ENCODE measurements around the gene BTBD2.
A peak's percentile ranks its signal among the peaks of the same experiment; 100 is the strongest.

BTBD2 gene

DNA sequence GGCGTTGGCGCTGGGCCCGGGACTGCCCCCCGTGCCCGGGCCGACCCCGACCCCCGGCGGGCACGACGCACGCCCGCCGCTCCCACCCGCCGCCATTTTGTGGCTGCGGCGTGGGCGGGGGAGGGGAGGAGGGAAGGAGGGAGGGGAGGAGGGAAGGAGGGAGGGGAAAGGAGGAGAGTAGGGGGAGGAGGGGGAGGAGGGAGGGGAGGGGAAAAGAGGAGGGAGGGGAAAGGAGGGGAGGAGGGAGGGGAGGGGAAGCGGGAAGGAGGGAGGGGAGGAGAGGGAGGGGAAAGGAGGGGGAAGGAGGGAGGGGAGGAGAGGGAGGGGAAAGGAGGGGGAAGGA lies at the start of gene BTBD2:
Gene BTBD2, minus strand, starts transcription at position 107 of the 343 bp plus-strand sequence. Its CDS starts 11 bp downstream, at position 96.
- no peaks in the 10 kb centered on the region for H3K9me3 ChIP-seq (ENCODE audit: insufficient read depth, low read depth, low read length)
- H3K4me3 ChIP-seq (ENCODE audit: low read length) = peak within 1 kb of the TSS; percentile 64
- H3K4me1 ChIP-seq (ENCODE audit: insufficient read depth, low read length) = no peaks in the 10 kb centered on the region
- no peaks in the 10 kb centered on the region for H3K36me3 ChIP-seq (ENCODE audit: insufficient read depth, low read depth, low read length)
- H3K9ac ChIP-seq (ENCODE audit: low read depth, low read length) = peak within 1 kb of the TSS; percentile 66; the same call in 1 of the 2 replicates
- H3K27me3 ChIP-seq (ENCODE audit: insufficient read depth, low read length) = no peaks in the 10 kb centered on the region
- H3K27ac ChIP-seq (ENCODE audit: low read length) = no peak within 1 kb of the TSS

GRCh38 chr19:2064788-2065524 lies 49.4 kb upstream of the BTBD2 start:
- Histone ChIP-seq H3K27me3 (ENCODE audit: insufficient read depth, low read length) (no peaks in the 10 kb centered on the region), H3K9ac (ENCODE audit: low read depth, low read length) (no peak overlapping the region), H3K9me3 (ENCODE audit: insufficient read depth, low read depth, low read length) (no peaks in the 10 kb centered on the region), H3K4me3 (ENCODE audit: low read length) (no peak overlapping the region), H3K4me1 (ENCODE audit: insufficient read depth, low read length) (peaks cover 9% of the 10 kb centered on the region; the same call in 1 of the 2 replicates), H3K27ac (ENCODE audit: low read length) (no peak overlapping the region), H3K36me3 (ENCODE audit: insufficient read depth, low read depth, low read length) (no peaks in the 10 kb centered on the region)

DNA sequence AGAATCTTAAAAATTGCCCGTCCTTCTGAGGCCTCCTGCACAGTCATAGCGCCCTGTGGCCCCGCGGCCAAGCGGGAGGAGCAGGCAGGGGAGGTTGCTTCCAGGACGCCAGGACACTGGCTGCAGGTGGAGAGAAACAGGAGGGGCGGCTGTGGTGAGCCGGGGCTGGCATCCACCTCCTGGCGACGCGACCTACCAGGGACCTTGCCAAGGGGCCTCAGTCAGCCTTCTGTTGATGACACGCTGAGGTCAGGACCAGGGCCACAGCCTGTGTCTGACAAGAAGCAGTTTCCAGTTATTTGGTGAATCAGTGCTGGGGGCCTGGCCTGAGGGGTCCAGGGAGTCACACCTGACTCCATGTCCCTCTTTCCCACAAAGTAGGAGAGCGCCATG lies 48.9 kb upstream of the BTBD2 start:
- Histone ChIP-seq H3K9me3 (ENCODE audit: insufficient read depth, low read depth, low read length) (no peaks in the 10 kb centered on the region), H3K27ac (ENCODE audit: low read length) (no peak overlapping the region), H3K4me3 (ENCODE audit: low read length) (no peak overlapping the region), H3K36me3 (ENCODE audit: insufficient read depth, low read depth, low read length) (no peaks in the 10 kb centered on the region), H3K4me1 (ENCODE audit: insufficient read depth, low read length) (peaks cover 11% of the 10 kb centered on the region; the same call in 1 of the 2 replicates), H3K9ac (ENCODE audit: low read depth, low read length) (no peak overlapping the region), H3K27me3 (ENCODE audit: insufficient read depth, low read length) (no peaks in the 10 kb centered on the region)

GRCh38 chr19:2063824-2064223 lies 48.3 kb upstream of the BTBD2 start:
- Histone ChIP-seq H3K27ac (ENCODE audit: low read length) (no peak overlapping the region), H3K4me1 (ENCODE audit: insufficient read depth, low read length) (peaks cover 11% of the 10 kb centered on the region; the same call in 1 of the 2 replicates), H3K36me3 (ENCODE audit: insufficient read depth, low read depth, low read length) (no peaks in the 10 kb centered on the region), H3K4me3 (ENCODE audit: low read length) (no peak overlapping the region), H3K9ac (ENCODE audit: low read depth, low read length) (no peak overlapping the region), H3K9me3 (ENCODE audit: insufficient read depth, low read depth, low read length) (no peaks in the 10 kb centered on the region), H3K27me3 (ENCODE audit: insufficient read depth, low read length) (no peaks in the 10 kb centered on the region)

- H3K36me3 ChIP-seq (ENCODE audit: insufficient read depth, low read depth, low read length) = no peaks in the 10 kb centered on the region
- H3K4me3 ChIP-seq (ENCODE audit: low read length) = no peak overlapping the region
Measured at GRCh38 chr19:2062770-2063169, 47.3 kb upstream of the BTBD2 start.

DNA sequence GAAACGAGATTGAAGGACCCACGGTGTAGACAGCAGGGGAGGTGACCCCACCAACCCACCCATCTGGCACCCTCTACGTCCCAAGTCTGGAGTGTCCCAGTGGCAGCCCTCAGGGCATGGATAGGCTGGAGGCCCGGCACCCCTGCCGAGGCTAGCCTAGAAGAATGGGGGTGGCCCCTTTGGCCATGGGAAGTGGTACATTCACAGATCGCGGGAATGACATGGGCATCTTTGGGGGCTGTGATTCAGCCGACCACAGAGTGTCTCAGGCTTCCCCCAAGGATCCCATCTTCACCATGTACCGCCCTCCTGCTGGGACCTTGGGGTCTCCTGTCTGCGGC lies 46.8 kb upstream of the BTBD2 start:
- Histone ChIP-seq H3K36me3 (ENCODE audit: insufficient read depth, low read depth, low read length) (no peaks in the 10 kb centered on the region), H3K9ac (ENCODE audit: low read depth, low read length) (peak overlapping the region; percentile 77; the same call in 1 of the 2 replicates), H3K27me3 (ENCODE audit: insufficient read depth, low read length) (no peaks in the 10 kb centered on the region), H3K4me3 (ENCODE audit: low read length) (peak overlapping the region; percentile 83; the same call in 1 of the 2 replicates), H3K9me3 (ENCODE audit: insufficient read depth, low read depth, low read length) (no peaks in the 10 kb centered on the region), H3K27ac (ENCODE audit: low read length) (peak overlapping the region; percentile 24), H3K4me1 (ENCODE audit: insufficient read depth, low read length) (peaks cover 11% of the 10 kb centered on the region; the same call in 1 of the 2 replicates)

More at GRCh38 chr19:2062770-2063169, 47.3 kb upstream of the BTBD2 start:
- H3K27me3 ChIP-seq (ENCODE audit: insufficient read depth, low read length) = no peaks in the 10 kb centered on the region
- H3K9me3 ChIP-seq (ENCODE audit: insufficient read depth, low read depth, low read length) = no peaks in the 10 kb centered on the region
- peak overlapping the region; percentile 77; the same call in 1 of the 2 replicates for H3K9ac ChIP-seq (ENCODE audit: low read depth, low read length)
- no peak overlapping the region for H3K27ac ChIP-seq (ENCODE audit: low read length)
- H3K4me1 ChIP-seq (ENCODE audit: insufficient read depth, low read length) = peaks cover 11% of the 10 kb centered on the region; the same call in 1 of the 2 replicates

DNA sequence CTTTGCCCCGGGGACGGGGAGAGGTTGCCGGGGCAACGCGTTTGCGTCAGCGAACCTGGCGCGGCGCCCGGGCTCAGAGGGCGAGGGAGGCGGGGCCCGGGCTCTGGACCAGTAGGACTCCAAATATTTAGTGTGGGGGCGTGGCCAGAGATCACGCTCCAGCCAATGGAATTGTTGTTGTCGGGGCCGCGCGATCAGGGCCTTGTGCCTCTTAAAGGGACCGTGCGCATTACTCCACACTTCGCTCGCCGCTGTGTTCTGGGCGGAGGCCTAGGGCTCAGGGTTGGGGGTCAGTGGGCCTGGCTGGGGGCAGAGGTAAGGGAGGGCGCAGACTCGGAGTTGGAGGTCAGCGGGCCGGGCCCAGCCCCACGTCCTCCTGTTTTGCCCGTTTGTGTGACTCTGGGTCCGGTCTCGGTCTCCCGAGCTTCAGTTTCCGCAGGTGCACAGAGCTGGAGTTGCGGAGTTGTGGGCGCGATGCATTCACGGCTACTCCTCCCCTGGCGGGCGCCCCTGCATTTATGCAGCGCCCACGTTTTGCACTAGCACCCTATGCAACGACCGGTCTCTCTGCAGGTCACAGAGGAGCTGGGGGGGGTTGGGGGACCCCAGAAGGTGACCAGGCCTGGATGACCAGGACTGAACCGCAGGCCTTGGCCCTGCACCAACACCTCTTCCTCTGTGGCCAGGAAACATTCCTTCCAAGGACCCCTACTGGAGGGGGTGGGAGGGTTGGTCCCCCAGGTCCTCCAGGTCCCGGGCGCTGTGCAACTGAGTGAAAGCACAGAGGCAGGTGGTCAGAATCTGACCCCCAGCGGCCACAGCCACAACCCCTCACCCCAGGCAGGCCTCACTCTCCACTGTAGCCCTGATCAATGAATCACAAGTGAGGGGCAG lies 46.2 kb upstream of the BTBD2 start:
- Histone ChIP-seq H3K9me3 (ENCODE audit: insufficient read depth, low read depth, low read length) (no peaks in the 10 kb centered on the region), H3K27ac (ENCODE audit: low read length) (peak overlapping the region; percentile 24), H3K36me3 (ENCODE audit: insufficient read depth, low read depth, low read length) (no peaks in the 10 kb centered on the region), H3K4me3 (ENCODE audit: low read length) (peak overlapping the region; percentile 83), H3K27me3 (ENCODE audit: insufficient read depth, low read length) (no peaks in the 10 kb centered on the region), H3K9ac (ENCODE audit: low read depth, low read length) (peak overlapping the region; percentile 77), H3K4me1 (ENCODE audit: insufficient read depth, low read length) (peaks cover 11% of the 10 kb centered on the region; the same call in 1 of the 2 replicates)

GRCh38 chr19:2060884-2061494 lies 45.5 kb upstream of the BTBD2 start:
- H3K4me1 ChIP-seq (ENCODE audit: insufficient read depth, low read length) = peaks cover 11% of the 10 kb centered on the region; the same call in 1 of the 2 replicates
- peak overlapping the region; percentile 83 for H3K4me3 ChIP-seq (ENCODE audit: low read length)
- peak overlapping the region; percentile 77; the same call in 1 of the 2 replicates for H3K9ac ChIP-seq (ENCODE audit: low read depth, low read length)
- no peaks in the 10 kb centered on the region for H3K9me3 ChIP-seq (ENCODE audit: insufficient read depth, low read depth, low read length)
- H3K27me3 ChIP-seq (ENCODE audit: insufficient read depth, low read length) = no peaks in the 10 kb centered on the region
- H3K36me3 ChIP-seq (ENCODE audit: insufficient read depth, low read depth, low read length) = no peaks in the 10 kb centered on the region
- peak overlapping the region; percentile 88 for H3K27ac ChIP-seq (ENCODE audit: low read length)

GRCh38 chr19:2059422-2060201 lies 44.1 kb upstream of the BTBD2 start:
- Histone ChIP-seq H3K9me3 (ENCODE audit: insufficient read depth, low read depth, low read length) (no peaks in the 10 kb centered on the region), H3K36me3 (ENCODE audit: insufficient read depth, low read depth, low read length) (no peaks in the 10 kb centered on the region), H3K27ac (ENCODE audit: low read length) (no peak overlapping the region), H3K4me3 (ENCODE audit: low read length) (no peak overlapping the region), H3K9ac (ENCODE audit: low read depth, low read length) (peak overlapping the region; percentile 77; the same call in 1 of the 2 replicates), H3K4me1 (ENCODE audit: insufficient read depth, low read length) (peaks cover 11% of the 10 kb centered on the region; the same call in 1 of the 2 replicates), H3K27me3 (ENCODE audit: insufficient read depth, low read length) (no peaks in the 10 kb centered on the region)

DNA sequence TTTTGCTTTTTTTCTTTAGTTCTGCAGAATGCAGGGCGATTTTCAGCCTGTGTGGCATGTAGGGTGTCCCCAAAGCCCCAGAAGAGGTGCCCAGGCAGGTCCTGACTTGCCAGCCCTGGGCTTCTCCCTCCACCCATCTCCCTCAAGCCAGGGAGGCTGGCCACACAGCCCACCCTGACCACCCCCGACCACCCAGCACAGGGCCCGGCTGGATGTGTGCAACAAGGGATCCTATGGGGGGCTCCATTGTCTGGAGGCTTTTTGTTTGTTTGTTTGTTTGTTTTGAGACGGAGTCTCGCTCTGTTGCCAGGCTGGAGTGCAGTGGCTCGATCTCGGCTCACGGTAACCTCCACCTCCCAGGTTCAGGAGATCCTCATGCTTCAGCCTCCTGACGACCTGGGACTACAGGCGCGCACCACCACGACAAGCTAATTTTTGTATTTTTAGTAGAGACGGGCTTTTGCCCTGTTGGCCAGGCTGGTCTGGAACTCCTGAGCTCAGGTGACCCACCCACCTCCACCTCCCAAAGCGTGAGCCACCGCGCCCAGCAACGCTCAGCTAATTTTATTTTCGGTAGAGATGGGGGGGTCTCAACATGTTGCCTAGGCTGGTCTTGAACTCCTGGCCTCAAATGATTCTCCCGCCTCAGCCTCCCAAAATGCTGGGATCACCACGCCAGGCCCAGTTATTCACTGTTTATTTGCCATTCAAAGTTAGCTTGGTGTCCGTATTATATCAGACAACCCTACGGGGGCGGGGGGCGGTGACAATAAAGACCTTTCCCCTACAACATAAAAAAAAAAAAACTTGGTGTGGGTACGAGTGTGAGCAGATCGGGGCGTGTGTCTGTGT lies 43.3 kb upstream of the BTBD2 start:
- no peak overlapping the region; the same call in 1 of the 2 replicates for H3K9ac ChIP-seq (ENCODE audit: low read depth, low read length)
- H3K9me3 ChIP-seq (ENCODE audit: insufficient read depth, low read depth, low read length) = no peaks in the 10 kb centered on the region
- H3K4me3 ChIP-seq (ENCODE audit: low read length) = no peak overlapping the region
- H3K27me3 ChIP-seq (ENCODE audit: insufficient read depth, low read length) = no peaks in the 10 kb centered on the region
- H3K36me3 ChIP-seq (ENCODE audit: insufficient read depth, low read depth, low read length) = no peaks in the 10 kb centered on the region
- H3K27ac ChIP-seq (ENCODE audit: low read length) = no peak overlapping the region
- H3K4me1 ChIP-seq (ENCODE audit: insufficient read depth, low read length) = peaks cover 11% of the 10 kb centered on the region; the same call in 1 of the 2 replicates
